HepG2 (cell line): Measurements from ENCODE around the gene KLF11. TPM values are rescaled to one million over a fixed set of nuclear protein-coding genes. Genes with fewer than 3 reads are reported as not detected.

Source experiments
- CHCHD3 ChIP-seq: sonication (generic); formaldehyde crosslinking; IDR thresholded peaks from 2 replicates; pipeline ENCODE4 v1.8.0; 2022; ENCODE audit warnings: mild to moderate bottlenecking, missing genetic modification reagents, moderate library complexity
- ETS1 ChIP-seq: sonication (generic); formaldehyde crosslinking; IDR thresholded peaks from 2 replicates; pipeline ENCODE4 v1.4.0; 2020; ENCODE audit warnings: missing genetic modification reagents
- HNF1A ChIP-seq, 2 experiments: sonication (generic) in 1 of 2; formaldehyde crosslinking in 1 of 2; IDR thresholded peaks; 2 replicates each; pipeline versions ENCODE4 v1.4.0 to v1.6.1; 2016 to 2020; ENCODE audit warnings: borderline replicate concordance in 1 of 2, low read depth in 1 of 2, mild to moderate bottlenecking in 1 of 2, missing genetic modification reagents in 1 of 2
- KMT2A ChIP-seq: sonication (generic); formaldehyde crosslinking; IDR thresholded peaks from 2 replicates; pipeline ENCODE4 v1.4.0; 2020; ENCODE audit warnings: missing genetic modification reagents
- REST ChIP-seq, 2 experiments: IDR thresholded peaks; 2 replicates each; pipeline ENCODE4 v1.6.1; 2011 to 2012; ENCODE audit warnings: low read length in 2 of 2, borderline replicate concordance in 1 of 2, low read depth in 1 of 2, mild to moderate bottlenecking in 1 of 2, moderate library complexity in 1 of 2
- SMARCC2 ChIP-seq: fragments of 450-650 bp; IDR thresholded peaks from 2 replicates; pipeline ENCODE4 v1.6.1; 2017; ENCODE audit warnings: antibody characterized with exemption, mild to moderate bottlenecking
- TAF15 ChIP-seq: fragments of 200-400 bp; formaldehyde crosslinking; IDR thresholded peaks from one replicate; pipeline ENCODE4 v1.6.1; 2018; ENCODE audit warnings: mild to moderate bottlenecking, low read depth, low read length; ENCODE audit not compliant: poor library complexity, severe bottlenecking
- ZBTB26 ChIP-seq: IDR thresholded peaks from 2 replicates; pipeline ENCODE4 v1.6.1; 2016; ENCODE audit warnings: missing compliant biosample characterization, missing genetic modification reagents, borderline replicate concordance
- ZBTB37 ChIP-seq: sonication (generic); formaldehyde crosslinking; IDR thresholded peaks from 2 replicates; pipeline ENCODE4 v1.4.0; 2020; ENCODE audit warnings: mild to moderate bottlenecking, missing genetic modification reagents
- ZNF619 ChIP-seq: sonication (generic); formaldehyde crosslinking; IDR thresholded peaks from 2 replicates; pipeline ENCODE4 v1.4.0; 2020; ENCODE audit warnings: mild to moderate bottlenecking, missing genetic modification reagents
- ZNF678 ChIP-seq: sonication (generic); formaldehyde crosslinking; IDR thresholded peaks from 2 replicates; pipeline ENCODE4 v1.4.0; 2020; ENCODE audit warnings: mild to moderate bottlenecking, missing genetic modification reagents
- ZSCAN30 ChIP-seq: sonication (generic); formaldehyde crosslinking; IDR thresholded peaks from 2 replicates; pipeline ENCODE4 v1.5.0; 2020; ENCODE audit warnings: mild to moderate bottlenecking, missing genetic modification reagents
- polyA plus RNA-seq, 8 experiments: library from polyadenylated mRNA; depleted of rRNA in 3 of 8; stranded (reverse) in 7 of 8; unstranded in 1 of 8; fragments of >200 nt; fragmentation: Illumina TruSeq in 4 of 8; extraction: Trizol in 4 of 8; gene quantifications; 2 replicates each; pipeline versions ENCODE4 v1.2.1 to v1.2.3, GENCODE V29; 2011 to 2016; ENCODE audit warnings: low read depth in 4 of 8, missing spikeins in 1 of 8, mixed read lengths in 1 of 8; ENCODE audit not compliant: insufficient read depth in 1 of 8
- total RNA-seq, 5 experiments: library from RNA; depleted of rRNA; stranded (reverse); fragments of >200 nt; fragmentation: Illumina TruSeq; extraction: Trizol; gene quantifications; 2 replicates each; pipeline ENCODE4 v1.2.3, GENCODE V29; 2016; ENCODE audit warnings: low read depth in 1 of 5

The KLF11 gene
- total and polyA plus RNA-seq, 2 of the 13 experiments (the other 11 are each of a cell fraction or from before 2014, with no cell fraction given), result 2.5 to 11.8 TPM

GRCh38 chr2:10062931-10063365, 19.6 kb downstream of the KLF11 start (continued):
- TF ChIP-seq HNF1A (IDR thresholded peaks at IDR 0.05; ENCODE audit: low read depth) (no peak), HNF1A (CRISPR knock-in tag; IDR thresholded peaks at IDR 0.05; ENCODE audit: borderline replicate concordance) (no peak), ETS1 (CRISPR knock-in tag) (no peak), ZSCAN30 (CRISPR knock-in tag) (no peak), TAF15 (no peak), ZNF678 (no peak), ZBTB37 (CRISPR knock-in tag) (no peak), KMT2A (CRISPR knock-in tag) (no peak), CHCHD3 (no peak), REST (IDR thresholded peaks at IDR 0.05; ENCODE audit: borderline replicate concordance in 1 of 2, low read depth in 1 of 2, low read length in 2 of 2) (no peak), ZBTB26 (CRISPR knock-in tag) (peak; percentile 27; the same call in 1 of the 2 replicates), ZNF619 (no peak), SMARCC2 (no peak)
